Activated T-cell treated with anti-CD3 and anti-CD28 coated beads, Interleukin-2, amount 50 U/mL, for 72 hours (primary cell): Measurements from ENCODE around the gene TRABD2B. TPM values are rescaled to one million over a fixed set of nuclear protein-coding genes. Genes with fewer than 3 reads are reported as not detected.

Source experiments
- ATAC-seq, 2 donors: fragments of 150-1000 bp; cut with Tn5 transposase; replicated peaks in 1 of 2; 2 replicates each; pipeline ENCODE4 v1.10.0; 2021; ENCODE audit warnings: moderate library complexity in 2 of 2, mild to moderate bottlenecking in 1 of 2
- DNase-seq, 2 donors: peaks; one replicate each; pipeline ENCODE4 v3.0.0; 2021 to 2022; ENCODE audit warnings: mixed read lengths in 1 of 2
- H3K27ac Mint-ChIP-seq: one replicate; pipeline ENCODE4 v1.8.0; 2022; ENCODE audit warnings: mild to moderate bottlenecking, moderate library complexity, mixed read lengths
- H3K27me3 Mint-ChIP-seq: one replicate; pipeline ENCODE4 v1.8.0; 2022; ENCODE audit warnings: low read depth, mixed read lengths
- H3K36me3 Mint-ChIP-seq, 2 donors: one replicate each; pipeline ENCODE4 v1.8.0; 2022; ENCODE audit warnings: mixed read lengths in 2 of 2, mild to moderate bottlenecking in 1 of 2; ENCODE audit not compliant: insufficient read depth in 2 of 2
- H3K4me1 Mint-ChIP-seq: one replicate; pipeline ENCODE4 v1.8.0; 2022; ENCODE audit warnings: low read depth, mixed read lengths
- H3K4me3 Mint-ChIP-seq, 2 donors: one replicate each; pipeline ENCODE4 v1.8.0; 2022; ENCODE audit warnings: mild to moderate bottlenecking in 2 of 2, mixed read lengths in 2 of 2, moderate library complexity in 2 of 2
- H3K9me3 Mint-ChIP-seq, 2 donors: one replicate each; pipeline ENCODE4 v1.8.0; 2022; ENCODE audit warnings: mixed read lengths in 2 of 2
- total RNA-seq, 2 donors: library from RNA; stranded (reverse); gene quantifications; one replicate each; pipeline ENCODE4 v1.2.3, GENCODE V29; 2022

The TRABD2B gene
- total RNA-seq, 2 donors from 2014 or later, result not detected

DNA sequence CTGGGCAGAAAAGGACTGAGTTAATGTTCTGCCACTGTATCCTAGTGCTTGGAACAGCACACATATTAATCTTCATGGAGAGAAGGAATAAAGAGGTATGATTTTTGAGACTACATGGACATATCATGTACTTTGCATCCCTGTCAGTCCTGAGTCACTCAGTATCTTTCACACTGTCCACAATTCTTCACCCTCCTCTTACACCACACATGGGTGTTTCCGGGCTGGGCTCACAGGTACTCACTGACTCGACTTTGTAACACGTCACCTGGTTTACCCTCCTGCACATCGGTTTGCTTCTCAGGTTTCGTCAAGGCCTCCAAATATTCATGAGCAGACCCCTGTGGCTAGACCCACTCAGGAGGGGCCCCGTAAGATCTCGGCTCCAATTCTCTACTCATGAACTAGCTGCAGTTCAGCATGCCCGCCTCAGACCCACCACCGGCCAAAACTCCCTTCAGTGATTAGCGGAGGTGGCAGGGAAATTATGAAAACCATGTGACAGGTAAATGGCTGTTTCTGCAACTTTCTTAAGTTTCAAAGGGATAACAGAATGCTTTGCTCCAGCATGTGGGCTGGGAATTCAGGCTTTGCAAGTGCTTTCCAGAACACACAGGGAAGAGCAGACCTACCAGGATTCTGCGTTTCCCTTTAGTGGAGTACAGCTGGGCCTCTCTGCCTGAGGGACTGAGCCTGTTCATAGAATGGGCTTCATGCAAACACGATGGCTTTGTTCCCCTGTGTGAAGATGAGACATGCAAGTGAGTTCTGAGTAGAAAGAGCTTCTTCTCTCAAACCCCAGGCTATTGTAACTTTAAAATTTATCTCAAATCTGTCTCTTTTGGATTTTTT, 31.3 kb upstream of the TRABD2B start:
- Mint-ChIP-seq H3K36me3 (no peaks in the 10 kb centered on the region), H3K4me3 (no peak overlapping the region), H3K9me3 (no peaks in the 10 kb centered on the region), H3K27ac (no peak overlapping the region), H3K4me1 (no peaks in the 10 kb centered on the region), H3K27me3 (no peaks in the 10 kb centered on the region)
- DNase-seq (no peak), ATAC-seq (no peak)

DNA sequence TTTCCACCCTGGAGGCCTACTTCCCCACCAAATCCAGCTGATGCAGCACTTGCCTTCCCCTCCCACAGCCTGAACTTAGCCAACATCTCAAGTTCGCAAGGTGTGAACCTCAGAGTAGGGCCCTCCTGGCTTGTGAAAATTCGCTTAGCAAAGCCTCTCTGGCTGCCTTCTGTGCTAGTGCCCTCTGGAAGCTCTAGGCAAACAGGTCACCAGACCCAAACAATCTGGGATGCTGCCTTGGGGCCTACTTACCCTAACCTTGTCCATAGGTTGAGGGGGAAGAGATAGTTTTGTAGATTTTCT, 30.3 kb upstream of the TRABD2B start:
- no peaks in the 10 kb centered on the region for H3K36me3 Mint-ChIP-seq
- ATAC-seq (no peak), DNase-seq (no peak)
- no peak overlapping the region for H3K27ac Mint-ChIP-seq
- H3K27me3 Mint-ChIP-seq, result no peaks in the 10 kb centered on the region
- no peaks in the 10 kb centered on the region for H3K4me1 Mint-ChIP-seq
- no peaks in the 10 kb centered on the region for H3K9me3 Mint-ChIP-seq
- no peak overlapping the region for H3K4me3 Mint-ChIP-seq

DNA sequence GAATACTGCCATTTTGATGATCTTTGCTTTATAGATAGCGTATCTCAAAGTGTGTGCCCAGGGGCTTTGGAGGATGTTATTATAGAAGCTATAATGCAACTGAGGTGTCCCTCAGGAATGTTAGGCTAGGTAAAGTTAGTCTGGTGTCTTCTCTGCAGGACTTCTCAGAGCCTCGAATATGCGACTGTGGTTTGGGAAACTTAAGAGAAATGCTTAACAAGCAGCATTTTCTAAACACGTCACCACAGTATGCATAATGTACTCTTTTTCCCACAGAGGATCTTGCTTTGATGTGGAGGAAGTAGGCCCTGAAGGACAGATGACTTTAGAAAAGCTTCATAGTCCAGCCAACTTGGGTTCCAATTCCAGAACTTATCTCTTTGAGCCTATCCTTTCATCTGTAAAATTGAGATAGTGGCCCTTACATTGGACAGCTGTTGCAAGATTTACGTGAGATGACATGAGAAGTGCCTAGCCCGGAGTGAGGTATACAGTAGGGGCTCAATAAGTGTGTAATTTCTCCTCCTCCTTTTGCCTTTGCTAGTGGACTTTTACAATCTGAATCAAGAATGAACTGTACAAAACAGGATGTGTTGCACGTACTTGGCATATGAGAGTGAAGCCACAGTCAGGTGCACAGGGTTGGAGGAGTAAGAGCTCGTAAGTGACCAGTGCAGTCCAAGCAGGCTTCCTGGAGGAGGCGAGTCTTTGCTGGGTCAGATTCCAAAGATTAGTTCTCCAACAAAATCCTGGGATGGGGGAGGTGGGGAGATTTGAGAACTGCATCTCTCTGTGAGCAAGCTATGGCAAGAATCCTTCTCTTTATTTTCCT, 29.7 kb upstream of the TRABD2B start:
- Mint-ChIP-seq H3K4me1 (no peaks in the 10 kb centered on the region), H3K27ac (no peak overlapping the region), H3K27me3 (no peaks in the 10 kb centered on the region), H3K4me3 (no peak overlapping the region), H3K9me3 (no peaks in the 10 kb centered on the region), H3K36me3 (no peaks in the 10 kb centered on the region)
- DNase-seq, result no peak
- ATAC-seq, result no peak

DNA sequence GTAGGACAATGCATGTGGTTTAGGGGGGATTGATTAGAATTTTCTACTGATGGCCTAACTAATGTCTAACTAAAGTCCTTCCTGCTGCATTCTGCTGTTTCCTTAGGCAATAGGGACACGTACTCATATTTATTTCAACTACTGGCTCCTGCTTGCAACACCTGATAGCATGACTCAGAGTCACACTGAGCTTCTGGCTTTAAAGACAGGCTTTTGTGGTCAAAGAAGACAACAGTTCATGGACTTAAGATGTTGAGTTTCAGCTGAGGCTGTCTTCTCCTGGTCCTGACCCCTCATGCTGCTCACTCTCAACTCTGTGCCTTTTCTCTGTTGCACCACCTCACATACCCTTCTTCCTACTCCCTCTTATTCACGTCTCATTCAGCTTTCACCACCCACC, 29.1 kb upstream of the TRABD2B start:
- H3K36me3 Mint-ChIP-seq, result no peaks in the 10 kb centered on the region
- ATAC-seq (no peak), DNase-seq (no peak)
- no peak overlapping the region for H3K4me3 Mint-ChIP-seq
- H3K27me3 Mint-ChIP-seq, result no peaks in the 10 kb centered on the region
- no peak overlapping the region for H3K27ac Mint-ChIP-seq
- no peaks in the 10 kb centered on the region for H3K4me1 Mint-ChIP-seq
- no peaks in the 10 kb centered on the region for H3K9me3 Mint-ChIP-seq

DNA sequence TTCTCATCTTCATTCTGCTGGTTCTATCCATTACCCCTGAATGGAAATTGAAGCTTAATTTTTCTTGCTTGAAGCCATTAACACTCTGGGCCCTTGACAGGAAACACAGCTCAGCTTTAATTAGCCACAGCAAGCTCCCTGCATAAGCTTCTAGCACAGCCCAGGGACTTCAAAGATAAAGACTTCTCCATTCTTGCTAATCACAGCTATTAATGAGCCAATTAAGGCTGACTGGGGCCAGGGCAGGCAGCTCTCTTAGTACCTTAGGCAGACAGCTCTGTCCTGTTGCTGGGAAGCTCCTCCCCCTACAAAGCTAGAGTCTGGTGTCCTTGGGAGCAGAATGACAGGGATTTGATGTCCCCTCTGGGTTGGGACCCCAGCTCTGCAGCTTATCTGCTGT, 27.9 kb upstream of the TRABD2B start:
- H3K27me3 Mint-ChIP-seq, result peaks cover 11% of the 10 kb centered on the region
- no peaks in the 10 kb centered on the region for H3K4me1 Mint-ChIP-seq
- no peaks in the 10 kb centered on the region for H3K9me3 Mint-ChIP-seq
- no peak overlapping the region for H3K4me3 Mint-ChIP-seq
- no peak overlapping the region for H3K27ac Mint-ChIP-seq
- H3K36me3 Mint-ChIP-seq, result no peaks in the 10 kb centered on the region
- DNase-seq (no peak), ATAC-seq (no peak)

DNA sequence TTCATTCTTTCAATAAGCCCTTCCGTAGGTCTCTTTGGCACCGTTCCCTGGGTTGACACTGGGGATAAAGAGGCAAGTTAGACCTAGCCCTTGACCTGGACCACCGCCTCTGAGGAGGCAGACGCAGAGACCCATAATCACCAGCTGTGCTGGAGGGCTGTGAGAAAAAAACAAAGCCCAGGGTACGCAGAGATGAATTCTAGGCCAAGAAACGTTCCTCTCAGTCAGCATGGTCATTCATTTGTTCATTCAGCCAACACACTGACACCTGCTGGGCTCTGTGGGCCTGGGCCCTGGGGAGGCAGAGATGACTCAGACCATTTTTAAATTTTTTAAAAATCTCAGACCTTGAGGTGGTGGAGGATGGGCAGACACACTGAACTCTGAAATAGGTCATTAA, 26.3 kb upstream of the TRABD2B start:
- Mint-ChIP-seq H3K4me1 (no peaks in the 10 kb centered on the region), H3K27ac (no peak overlapping the region), H3K27me3 (peaks cover 12% of the 10 kb centered on the region), H3K4me3 (no peak overlapping the region), H3K9me3 (no peaks in the 10 kb centered on the region), H3K36me3 (no peaks in the 10 kb centered on the region)
- DNase-seq (no peak), ATAC-seq (no peak)

DNA sequence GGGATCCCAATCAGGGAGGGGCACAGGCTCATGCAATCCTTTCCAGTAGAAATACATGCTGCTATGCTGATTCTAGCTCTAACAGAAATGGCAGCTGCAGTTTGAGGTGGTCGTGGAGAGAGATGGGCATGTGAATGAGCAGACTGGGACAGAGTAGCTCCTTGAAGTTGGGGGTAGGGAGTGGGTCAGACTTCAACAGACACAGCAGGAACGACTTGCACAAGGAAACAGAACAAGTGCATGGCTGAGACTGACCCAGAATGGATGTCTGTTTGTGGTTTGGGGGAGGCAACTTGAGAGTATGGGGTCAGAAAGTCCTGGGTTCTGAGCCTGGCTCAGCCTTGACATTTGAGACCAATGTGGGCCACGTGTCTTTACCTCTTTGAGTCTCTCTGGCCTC, 25.1 kb upstream of the TRABD2B start:
- Mint-ChIP-seq H3K4me3 (no peak overlapping the region), H3K36me3 (no peaks in the 10 kb centered on the region), H3K27ac (no peak overlapping the region), H3K4me1 (no peaks in the 10 kb centered on the region), H3K27me3 (peaks cover 12% of the 10 kb centered on the region), H3K9me3 (no peaks in the 10 kb centered on the region)
- ATAC-seq (no peak), DNase-seq (no peak)

DNA sequence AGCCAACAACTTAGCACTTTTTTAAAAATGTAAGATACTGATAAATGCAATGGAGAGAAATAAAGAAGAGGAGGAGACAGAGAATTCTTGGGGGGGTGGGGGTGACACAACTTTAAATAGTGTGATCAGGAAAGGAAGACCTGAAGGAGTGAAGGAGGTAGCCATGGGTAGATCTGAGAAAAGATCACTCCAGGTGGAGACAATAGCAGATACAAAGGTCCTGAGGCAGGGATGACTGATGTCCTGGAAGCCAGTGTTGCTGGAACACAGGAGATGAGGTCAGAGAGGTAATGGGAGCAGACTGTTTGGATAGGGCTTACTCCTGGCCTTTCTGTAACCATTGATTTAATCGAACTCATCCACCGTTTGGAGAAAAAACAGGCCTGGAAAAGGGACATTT, 24.6 kb upstream of the TRABD2B start:
- peaks cover 13% of the 10 kb centered on the region for H3K27me3 Mint-ChIP-seq
- H3K4me3 Mint-ChIP-seq, result no peak overlapping the region
- DNase-seq (no peak), ATAC-seq (no peak)
- no peaks in the 10 kb centered on the region for H3K9me3 Mint-ChIP-seq
- no peaks in the 10 kb centered on the region for H3K36me3 Mint-ChIP-seq
- no peak overlapping the region for H3K27ac Mint-ChIP-seq
- H3K4me1 Mint-ChIP-seq, result no peaks in the 10 kb centered on the region

DNA sequence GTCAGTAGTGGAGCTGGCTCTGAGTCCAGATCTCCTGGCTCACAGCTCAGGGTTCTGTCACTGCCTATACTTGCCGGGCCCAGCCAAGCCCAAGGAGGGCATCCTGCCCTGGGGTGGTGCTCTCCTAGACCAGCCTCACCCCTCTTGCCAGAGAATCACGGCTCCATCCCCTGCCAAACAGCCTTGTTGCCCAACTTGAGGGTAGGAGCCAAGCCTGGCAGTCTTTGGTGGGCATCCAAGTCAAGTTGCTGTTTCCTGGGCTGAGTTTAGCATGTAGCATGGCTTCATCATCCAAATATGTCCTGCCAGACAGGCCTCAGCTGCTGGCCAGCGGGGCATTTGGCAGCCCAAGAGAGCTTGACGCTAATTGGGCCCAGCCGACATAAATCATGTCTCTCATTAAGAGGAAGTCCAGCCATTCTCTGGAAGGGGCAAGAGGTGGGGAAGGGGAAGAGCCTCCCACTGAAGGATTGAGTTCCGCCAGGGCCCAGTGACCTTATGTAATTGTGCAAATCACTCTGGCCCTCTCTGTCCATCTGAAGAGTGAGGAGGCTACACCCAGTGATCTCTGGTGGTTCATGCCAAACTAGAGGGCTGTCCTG, 22.6 kb upstream of the TRABD2B start:
- no peaks in the 10 kb centered on the region for H3K36me3 Mint-ChIP-seq
- no peaks in the 10 kb centered on the region for H3K4me1 Mint-ChIP-seq
- H3K9me3 Mint-ChIP-seq, result no peaks in the 10 kb centered on the region
- no peak overlapping the region for H3K4me3 Mint-ChIP-seq
- peaks cover 28% of the 10 kb centered on the region for H3K27me3 Mint-ChIP-seq
- no peak overlapping the region for H3K27ac Mint-ChIP-seq
- ATAC-seq, result no peak
- no peak for DNase-seq

DNA sequence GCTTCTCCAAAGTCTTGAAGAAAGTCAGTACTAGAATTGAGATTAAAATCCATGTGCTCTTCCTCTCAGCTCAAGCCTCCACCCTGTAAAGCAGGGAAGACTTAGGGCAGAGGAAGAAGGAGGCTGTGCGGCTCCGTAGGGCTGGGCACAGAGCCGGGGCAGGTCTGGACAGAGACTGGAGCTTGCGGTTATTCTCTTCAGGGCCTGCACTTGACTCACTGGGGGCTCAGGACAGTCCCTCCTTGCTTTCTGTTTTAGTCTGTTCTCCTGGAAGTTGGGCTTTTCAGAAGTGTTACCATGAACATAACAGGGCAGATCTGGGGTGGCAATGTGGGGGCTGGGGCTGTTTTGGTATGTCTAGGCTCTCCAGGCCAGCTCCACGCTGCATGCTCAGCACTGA, 21.6 kb upstream of the TRABD2B start:
- ATAC-seq, result no peak
- H3K27ac Mint-ChIP-seq, result no peak overlapping the region
- H3K4me1 Mint-ChIP-seq, result no peaks in the 10 kb centered on the region
- H3K9me3 Mint-ChIP-seq, result no peaks in the 10 kb centered on the region
- no peaks in the 10 kb centered on the region for H3K36me3 Mint-ChIP-seq
- H3K27me3 Mint-ChIP-seq, result peaks cover 28% of the 10 kb centered on the region
- no peak overlapping the region for H3K4me3 Mint-ChIP-seq
- no peak for DNase-seq

DNA sequence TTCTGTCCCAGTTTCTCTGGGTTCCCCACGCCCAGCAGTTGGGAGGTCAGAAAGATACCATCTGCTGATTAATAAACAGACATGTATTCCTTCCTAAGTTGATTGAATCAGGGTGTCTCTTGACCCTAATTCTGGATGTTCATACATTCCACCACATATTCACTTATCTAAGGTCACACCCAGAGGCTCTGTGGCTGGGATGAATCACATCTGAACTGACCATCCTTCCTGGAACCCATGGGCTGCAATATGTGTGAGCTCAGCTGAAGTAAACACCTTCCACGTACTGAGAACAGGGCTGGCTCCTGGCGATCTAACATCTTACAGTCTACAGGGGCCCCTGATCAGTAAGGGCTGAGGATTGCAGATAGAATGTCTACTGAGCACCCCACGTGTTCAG, 20.5 kb upstream of the TRABD2B start:
- Mint-ChIP-seq H3K36me3 (no peaks in the 10 kb centered on the region), H3K27me3 (peaks cover 28% of the 10 kb centered on the region), H3K9me3 (no peaks in the 10 kb centered on the region), H3K27ac (no peak overlapping the region), H3K4me3 (no peak overlapping the region), H3K4me1 (no peaks in the 10 kb centered on the region)
- ATAC-seq, result no peak
- no peak for DNase-seq

DNA sequence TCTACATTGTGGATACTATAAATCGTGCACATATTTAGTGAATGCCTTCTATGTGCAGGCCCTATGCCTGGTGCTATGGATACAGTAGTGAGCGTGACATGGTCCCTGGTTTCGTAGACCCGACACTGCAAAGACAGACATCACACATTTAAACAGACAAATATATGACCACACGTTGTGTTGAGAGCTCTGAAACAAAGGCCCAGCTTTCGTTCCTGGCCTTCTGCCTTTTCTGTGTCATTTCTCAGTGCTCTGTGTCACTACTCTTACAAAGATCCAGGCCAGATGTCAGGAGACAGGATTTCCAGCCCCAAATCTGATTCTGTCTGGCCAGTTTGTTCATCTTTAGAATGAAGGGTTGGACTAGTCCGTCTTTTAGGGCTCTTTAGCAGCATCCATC, 19.3 kb upstream of the TRABD2B start:
- ATAC-seq, result no peak
- Mint-ChIP-seq H3K4me3 (no peak overlapping the region), H3K27me3 (peaks cover 28% of the 10 kb centered on the region)

DNA sequence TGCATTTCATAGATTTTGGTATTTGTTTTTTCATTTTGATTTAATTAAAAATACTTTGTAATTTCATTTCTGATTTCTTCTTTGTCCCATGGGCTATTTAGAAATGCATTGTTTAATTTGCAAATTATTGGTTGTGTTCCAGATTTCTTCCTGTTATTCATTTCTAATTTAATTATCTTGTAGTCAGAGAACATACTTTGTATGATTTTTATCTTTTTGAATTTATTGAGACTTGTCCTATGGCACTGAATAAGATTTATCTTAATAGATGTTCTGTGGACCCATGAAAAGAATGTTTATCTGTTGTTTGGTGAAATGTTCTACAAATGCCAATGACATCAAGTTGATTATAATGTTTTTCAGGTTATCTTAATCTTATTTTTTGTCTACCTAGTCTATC, 16.1 kb upstream of the TRABD2B start:
- Mint-ChIP-seq H3K4me1 (no peaks in the 10 kb centered on the region), H3K9me3 (no peaks in the 10 kb centered on the region), H3K27me3 (peaks cover 17% of the 10 kb centered on the region), H3K36me3 (no peaks in the 10 kb centered on the region), H3K4me3 (no peak overlapping the region), H3K27ac (no peak overlapping the region)
- DNase-seq (no peak), ATAC-seq (no peak)

More for the DNA sequence above, 19.3 kb upstream of the TRABD2B start:
- H3K4me1 Mint-ChIP-seq, result no peaks in the 10 kb centered on the region
- no peaks in the 10 kb centered on the region for H3K36me3 Mint-ChIP-seq
- H3K27ac Mint-ChIP-seq, result no peak overlapping the region
- no peak for DNase-seq
- H3K9me3 Mint-ChIP-seq, result no peaks in the 10 kb centered on the region
